Vagina (tissue), 2 donors: ENCODE data around the gene PCDH17.

Source experiments
- POLR2A ChIP-seq, 2 donors: fragments of 450-650 bp; IDR thresholded peaks; one replicate each; pipeline ENCODE4 v1.6.1; 2017; ENCODE audit warnings: antibody characterized with exemption in 2 of 2, mild to moderate bottlenecking in 2 of 2, moderate library complexity in 2 of 2
- TF ChIP-seq, protein P1 (sequence below), 3 experiments: fragments of 450-650 bp in 2 of 3; fragments of 200-600 bp in 1 of 3; sonication (generic) in 1 of 3; IDR thresholded peaks; one replicate each; pipeline ENCODE4 v1.5.1; 2017 to 2019; ENCODE audit warnings: antibody characterized with exemption in 3 of 3, mild to moderate bottlenecking in 2 of 3, moderate library complexity in 2 of 3

DNA sequence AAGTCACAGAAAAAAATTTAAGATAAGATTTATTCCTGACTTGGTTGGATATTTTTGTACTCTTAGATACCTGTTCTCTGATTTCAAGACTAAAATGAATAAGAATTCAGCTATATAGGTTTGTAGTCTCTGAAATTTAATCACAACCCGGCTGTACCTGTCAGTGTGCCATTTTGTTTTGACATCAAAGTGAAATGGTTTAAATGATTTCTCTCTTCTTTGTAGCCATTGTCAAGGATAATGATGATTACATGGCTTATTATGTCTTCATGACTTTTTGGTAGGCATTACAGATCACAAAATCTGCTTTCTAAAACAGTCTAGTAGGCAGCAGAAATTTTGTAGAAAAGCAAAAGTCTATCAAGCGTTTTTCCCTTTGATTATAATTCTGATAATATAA lies 72.5 kb downstream of the PCDH17 start:
- TF ChIP-seq, protein P1, sequence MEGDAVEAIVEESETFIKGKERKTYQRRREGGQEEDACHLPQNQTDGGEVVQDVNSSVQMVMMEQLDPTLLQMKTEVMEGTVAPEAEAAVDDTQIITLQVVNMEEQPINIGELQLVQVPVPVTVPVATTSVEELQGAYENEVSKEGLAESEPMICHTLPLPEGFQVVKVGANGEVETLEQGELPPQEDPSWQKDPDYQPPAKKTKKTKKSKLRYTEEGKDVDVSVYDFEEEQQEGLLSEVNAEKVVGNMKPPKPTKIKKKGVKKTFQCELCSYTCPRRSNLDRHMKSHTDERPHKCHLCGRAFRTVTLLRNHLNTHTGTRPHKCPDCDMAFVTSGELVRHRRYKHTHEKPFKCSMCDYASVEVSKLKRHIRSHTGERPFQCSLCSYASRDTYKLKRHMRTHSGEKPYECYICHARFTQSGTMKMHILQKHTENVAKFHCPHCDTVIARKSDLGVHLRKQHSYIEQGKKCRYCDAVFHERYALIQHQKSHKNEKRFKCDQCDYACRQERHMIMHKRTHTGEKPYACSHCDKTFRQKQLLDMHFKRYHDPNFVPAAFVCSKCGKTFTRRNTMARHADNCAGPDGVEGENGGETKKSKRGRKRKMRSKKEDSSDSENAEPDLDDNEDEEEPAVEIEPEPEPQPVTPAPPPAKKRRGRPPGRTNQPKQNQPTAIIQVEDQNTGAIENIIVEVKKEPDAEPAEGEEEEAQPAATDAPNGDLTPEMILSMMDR (IDR thresholded peaks at IDR 0.05): no peak
- TF ChIP-seq POLR2A (IDR thresholded peaks at IDR 0.05): no peak
